Tibial nerve (tissue), 4 donors: ENCODE measurements around the gene NAP1L4. TPM values are rescaled to one million over a fixed set of nuclear protein-coding genes. Genes with fewer than 3 reads are reported as not detected.

Experiments used
- DNase-seq, 2 donors: peaks; one replicate each; pipeline ENCODE4 v3.0.0-alpha.2; 2019; ENCODE audit warnings: low spot score in 2 of 2
- H3K27ac ChIP-seq, 4 donors: fragments of 200-600 bp; sonication (generic) in 3 of 4; one replicate each; pipeline ENCODE4 v1.5.1; 2017 to 2019; ENCODE audit warnings: mild to moderate bottlenecking in 1 of 4
- H3K27me3 ChIP-seq, 2 donors: fragments of 200-600 bp; sonication (generic) in 1 of 2; one replicate each; pipeline versions ENCODE4 v1.5.1 to v1.6.0; 2017 to 2019
- H3K36me3 ChIP-seq, 3 donors: fragments of 200-600 bp; sonication (generic); one replicate each; pipeline ENCODE4 v1.5.1; 2018 to 2019
- H3K4me1 ChIP-seq, 4 donors: fragments of 200-600 bp; sonication (generic) in 3 of 4; one replicate each; pipeline ENCODE4 v1.5.1; 2017 to 2019
- H3K4me3 ChIP-seq, 4 donors: fragments of 200-600 bp; sonication (generic) in 3 of 4; one replicate each; pipeline ENCODE4 v1.5.1; 2017 to 2019; ENCODE audit warnings: mild to moderate bottlenecking in 1 of 4, moderate library complexity in 1 of 4
- H3K9me3 ChIP-seq, 4 donors: fragments of 200-600 bp; sonication (generic) in 3 of 4; one replicate each; pipeline ENCODE4 v1.5.1; 2017 to 2019
- CTCF ChIP-seq, 5 experiments: fragments of 200-600 bp in 3 of 5; fragments of 450-650 bp in 2 of 5; sonication (generic) in 3 of 5; IDR thresholded peaks; one replicate each; pipeline ENCODE4 v1.5.1; 2016 to 2019; ENCODE audit warnings: antibody characterized with exemption in 5 of 5, mild to moderate bottlenecking in 3 of 5, moderate library complexity in 2 of 5
- EP300 ChIP-seq, 2 donors: sonication (generic); formaldehyde crosslinking; IDR thresholded peaks; one replicate each; pipeline ENCODE4 v1.6.1; 2017; ENCODE audit warnings: antibody characterized with exemption in 2 of 2, mild to moderate bottlenecking in 1 of 2
- POLR2A ChIP-seq, 2 donors: fragments of 450-650 bp; IDR thresholded peaks; one replicate each; pipeline ENCODE4 v1.6.1; 2017; ENCODE audit warnings: antibody characterized with exemption in 2 of 2, mild to moderate bottlenecking in 2 of 2, moderate library complexity in 2 of 2
- WGBS, 2 donors: methylation state at CpG; one replicate each; pipeline ENCODE4 v1.1.5; 2018; 5-methylcytosine and 5-hydroxymethylcytosine counted together
- total RNA-seq, 4 donors: library from RNA; depleted of rRNA; stranded (reverse); fragments of >200 nt; gene quantifications; one replicate each; pipeline ENCODE4 v1.1.0, GENCODE V29; 2016

The NAP1L4 gene
- total RNA-seq, 4 donors from 2014 or later, result 94.3 to 129 (median 111) TPM

GRCh38 chr11:2963761-2964160 lies 28.4 kb downstream of the NAP1L4 start:
- 91 to 98% methylated on average over 6 of the region's 6 CpGs for WGBS, 2 donors

GRCh38 chr11:2963112-2963754 lies 28.9 kb downstream of the NAP1L4 start:
- no peak for DNase-seq
- Histone ChIP-seq H3K36me3 (peaks cover 2 to 99% (median 24%) of the 10 kb centered on the region in 3 donors), H3K27ac (no peak overlapping the region), H3K4me1 (no peaks in the 10 kb centered on the region), H3K4me3 (no peak overlapping the region), H3K27me3 (no peaks in the 10 kb centered on the region), H3K9me3 (no peaks in the 10 kb centered on the region)
- WGBS, 2 donors, result 87 to 88% methylated on average over 7 of the region's 7 CpGs
- no peak for TF ChIP-seq EP300 (IDR thresholded peaks at IDR 0.05)
- no peak for TF ChIP-seq CTCF (IDR thresholded peaks at IDR 0.05)
- TF ChIP-seq POLR2A (IDR thresholded peaks at IDR 0.05), result no peak

More at GRCh38 chr11:2963761-2964160, 28.4 kb downstream of the NAP1L4 start:
- no peak for TF ChIP-seq CTCF (IDR thresholded peaks at IDR 0.05)
- TF ChIP-seq POLR2A (IDR thresholded peaks at IDR 0.05), result no peak
- no peak for TF ChIP-seq EP300 (IDR thresholded peaks at IDR 0.05)
- Histone ChIP-seq H3K4me1 (no peaks in the 10 kb centered on the region), H3K36me3 (peaks cover 1 to 99% (median 20%) of the 10 kb centered on the region in 3 donors), H3K4me3 (no peak overlapping the region), H3K27ac (no peak overlapping the region), H3K27me3 (no peaks in the 10 kb centered on the region), H3K9me3 (no peaks in the 10 kb centered on the region)
- no peak for DNase-seq

GRCh38 chr11:2961080-2961479 lies 31.0 kb downstream of the NAP1L4 start:
- no peak overlapping the region for H3K27ac ChIP-seq
- H3K4me1 ChIP-seq, result no peaks in the 10 kb centered on the region
- no peak overlapping the region for H3K4me3 ChIP-seq
- H3K36me3 ChIP-seq, result peaks cover 6 to 99% (median 18%) of the 10 kb centered on the region in 3 donors
- whole genome bisulfite sequencing, 2 donors, result 70 to 82% methylated on average over 5 of the region's 5 CpGs
- no peaks in the 10 kb centered on the region for H3K27me3 ChIP-seq
- H3K9me3 ChIP-seq, result no peaks in the 10 kb centered on the region
- DNase-seq, result no peak
- TF ChIP-seq EP300 (IDR thresholded peaks at IDR 0.05) (no peak), POLR2A (IDR thresholded peaks at IDR 0.05) (no peak), CTCF (IDR thresholded peaks at IDR 0.05) (no peak)

DNA sequence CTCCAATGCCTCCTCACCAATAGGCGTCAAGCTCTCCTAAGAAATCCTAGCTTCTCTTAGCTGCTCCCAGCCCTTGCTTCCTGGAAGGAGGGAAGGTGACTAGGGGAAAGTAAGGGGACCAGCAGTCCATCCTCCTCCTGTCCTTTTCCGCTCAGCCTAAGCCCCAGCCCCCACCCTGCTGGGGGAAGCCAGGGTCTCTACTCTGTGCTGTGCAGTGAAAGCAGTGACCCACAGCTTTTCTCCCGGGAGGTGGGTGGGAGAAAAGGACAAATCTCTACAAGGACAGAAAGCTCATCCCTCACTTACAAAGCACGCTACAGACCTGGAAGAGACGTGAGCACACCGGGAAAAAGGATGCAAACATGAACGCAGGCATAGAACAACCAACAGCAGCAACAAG lies 32.0 kb downstream of the NAP1L4 start:
- Histone ChIP-seq H3K27ac (no peak overlapping the region), H3K36me3 (peaks cover 6 to 99% (median 14%) of the 10 kb centered on the region in 3 donors), H3K4me1 (no peaks in the 10 kb centered on the region), H3K9me3 (no peaks in the 10 kb centered on the region), H3K4me3 (no peak overlapping the region), H3K27me3 (no peaks in the 10 kb centered on the region)
- no peak for DNase-seq
- WGBS, 2 donors, result 93 to 98% methylated on average over 7 of the region's 7 CpGs
- TF ChIP-seq EP300 (IDR thresholded peaks at IDR 0.05) (no peak), POLR2A (IDR thresholded peaks at IDR 0.05) (no peak), CTCF (IDR thresholded peaks at IDR 0.05) (no peak)

DNA sequence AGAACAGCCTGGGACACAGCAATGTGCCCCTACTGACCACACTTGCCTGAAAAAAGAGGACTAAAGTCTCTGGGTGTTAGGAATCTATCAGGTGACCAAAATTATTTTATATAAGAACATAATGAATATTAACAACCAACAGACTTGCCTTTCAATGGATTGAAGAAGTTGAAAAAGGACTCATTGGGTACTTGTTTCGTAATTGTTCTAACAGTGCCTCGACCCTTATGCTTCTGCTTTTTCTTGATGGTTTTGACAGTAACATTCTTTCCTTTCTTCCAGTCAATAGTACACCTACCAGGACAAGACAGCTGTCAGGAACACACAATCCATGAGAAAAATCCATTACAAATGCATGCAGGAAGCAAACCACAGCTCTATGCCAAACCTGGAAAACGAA lies 33.9 kb downstream of the NAP1L4 start:
- no peak overlapping the region for H3K4me3 ChIP-seq
- no peak overlapping the region for H3K27ac ChIP-seq
- H3K9me3 ChIP-seq, result no peaks in the 10 kb centered on the region
- no peaks in the 10 kb centered on the region for H3K27me3 ChIP-seq
- 73 to 77% methylated on average over 3 of the region's 3 CpGs for WGBS, 2 donors
- DNase-seq, result no peak
- no peaks in the 10 kb centered on the region for H3K4me1 ChIP-seq
- TF ChIP-seq POLR2A (IDR thresholded peaks at IDR 0.05) (no peak), CTCF (IDR thresholded peaks at IDR 0.05) (no peak), EP300 (IDR thresholded peaks at IDR 0.05) (no peak)
- H3K36me3 ChIP-seq, result peaks cover 6 to 99% (median 24%) of the 10 kb centered on the region in 3 donors
